Measurements from ENCODE around the gene RPRD1B.

DNA sequence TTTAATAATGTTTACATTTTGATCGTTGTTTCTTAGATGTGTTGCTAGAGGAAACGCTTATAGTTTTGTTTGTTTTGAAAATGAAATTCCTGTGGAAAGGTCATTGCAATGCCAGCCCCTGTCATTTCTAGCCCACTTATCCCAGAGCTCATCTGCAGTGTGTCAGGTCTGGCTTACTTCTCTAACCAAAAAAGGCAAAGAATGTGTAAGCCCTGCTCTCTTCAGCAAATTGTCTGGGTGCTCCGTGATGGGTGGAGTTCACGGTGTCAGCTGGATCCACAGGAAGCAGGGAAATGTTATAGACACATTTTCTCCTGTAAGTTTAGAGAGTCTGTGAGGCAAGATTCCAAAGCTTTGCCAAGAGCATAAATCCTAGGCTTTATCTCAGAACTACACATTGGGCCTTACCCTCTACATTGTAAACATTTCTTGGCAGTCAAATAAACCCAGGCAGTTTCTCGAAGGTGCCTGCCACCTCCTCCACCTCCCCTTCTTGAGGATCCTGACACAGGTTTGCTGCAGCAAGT lies 50.9 kb downstream of the RPRD1B start:
- TF ChIP-seq JUN (IDR thresholded peaks at IDR 0.05), result no peak
- no peak for TF ChIP-seq RNF2 (IDR thresholded peaks at IDR 0.05; ENCODE audit: borderline replicate concordance, low read depth)
- TF ChIP-seq FOSL2 (IDR thresholded peaks at IDR 0.05), result no peak
- no peak for TF ChIP-seq FOSL2 (CRISPR knock-in tag; IDR thresholded peaks at IDR 0.05)
- no peak for TF ChIP-seq JUNB (IDR thresholded peaks at IDR 0.05)

All from A549 (cell line).